HG02870 (cell line): ENCODE measurements around the gene GXYLT1.
A peak's percentile ranks its signal among the peaks of the same experiment; 100 is the strongest.
"Not testable (repeated sequence)": the region's sequence is repeated elsewhere in the genome, so short reads cannot be mapped to it uniquely, and the experiment has no call there.

ENCODE experiments used
- ATAC-seq: cut with Tn5 transposase; IDR thresholded peaks from one replicate; pipeline ENCODE4 v1.9.1; 2021; ENCODE audit warnings: mild to moderate bottlenecking, moderate library complexity; ENCODE audit not compliant: unreplicated experiment

GXYLT1 gene

GRCh38 chr12:42145197-42145549 lies 499 bp upstream of the GXYLT1 start:
- no peak for ATAC-seq

- ATAC-seq: no peak
These were observed 591 bp downstream of the GXYLT1 start for GRCh38 chr12:42144158-42144407.

GRCh38 chr12:42143452-42144157 lies 1.1 kb downstream of the GXYLT1 start:
- no peak for ATAC-seq

- ATAC-seq: no peak
These were observed 2.6 kb downstream of the GXYLT1 start for GRCh38 chr12:42141981-42142606.

GRCh38 chr12:42140901-42141300 lies 3.8 kb downstream of the GXYLT1 start:
- ATAC-seq: no peak

GRCh38 chr12:42135259-42135814 lies 9.3 kb downstream of the GXYLT1 start:
- ATAC-seq: no peak

- ATAC-seq: no peak
These were observed 13.8 kb downstream of the GXYLT1 start for GRCh38 chr12:42130672-42131402.

GRCh38 chr12:42129595-42130204 lies 15.0 kb downstream of the GXYLT1 start:
- ATAC-seq: no peak

- no peak for ATAC-seq
These were observed 15.8 kb downstream of the GXYLT1 start for GRCh38 chr12:42128888-42129287.

- ATAC-seq: peak; percentile 46
These were observed 16.3 kb downstream of the GXYLT1 start for GRCh38 chr12:42128327-42128726.

GRCh38 chr12:42126963-42127362 lies 17.7 kb downstream of the GXYLT1 start:
- ATAC-seq: no peak

GRCh38 chr12:42125388-42125767 lies 19.3 kb downstream of the GXYLT1 start:
- peak; percentile 46 for ATAC-seq

GRCh38 chr12:42124764-42125387 lies 19.8 kb downstream of the GXYLT1 start:
- peak; percentile 22 for ATAC-seq

GRCh38 chr12:42119085-42119633 lies 25.5 kb downstream of the GXYLT1 start:
- peak; percentile 57 for ATAC-seq

- ATAC-seq: no peak
These were observed 26.4 kb downstream of the GXYLT1 start for GRCh38 chr12:42118136-42118879.

GRCh38 chr12:42109031-42109430 lies 35.6 kb downstream of the GXYLT1 start:
- ATAC-seq: no peak

GRCh38 chr12:42106791-42107190 lies 37.9 kb downstream of the GXYLT1 start:
- ATAC-seq: not testable (repeated sequence)

GRCh38 chr12:42104784-42105183 lies 39.9 kb downstream of the GXYLT1 start:
- no peak for ATAC-seq

- ATAC-seq: no peak
These were observed 40.6 kb downstream of the GXYLT1 start for GRCh38 chr12:42104087-42104486.

GRCh38 chr12:42103155-42103554 lies 41.5 kb downstream of the GXYLT1 start:
- ATAC-seq: no peak
